ENCODE data around the gene NCAM1. TPM values are rescaled to one million over a fixed set of nuclear protein-coding genes. Genes with fewer than 3 reads are reported as not detected.
A peak's percentile ranks its signal among the peaks of the same experiment; 100 is the strongest.

The NCAM1 gene
- total and polyA plus RNA-seq, 7 donors, result 0.46 to 124 (median 64.2) TPM

- 79 to 85% methylated on average over 11 of the region's 11 CpGs for WGBS, 2 donors
- no peak overlapping the region for H3K4me3 ChIP-seq
- no peaks in the 10 kb centered on the region for H3K27me3 ChIP-seq
- peaks cover 0 to 17% (median 17%) of the 10 kb centered on the region in 4 donors for H3K4me1 ChIP-seq
- no peaks in the 10 kb centered on the region for H3K36me3 ChIP-seq
- H3K27ac ChIP-seq, result no peak overlapping the region
- intact Hi-C loops (cut with DNase I), result loop anchor here (5.0 to 10.0 kb wide), 3 partner anchors 170 to 502 kb away; partner anchors contain the start of gene NCAM1
- no peak for DNase-seq
- no peaks in the 10 kb centered on the region for H3K9me3 ChIP-seq
- TF ChIP-seq CTCF (IDR thresholded peaks at IDR 0.05), result no peak
- TF ChIP-seq EP300 (IDR thresholded peaks at IDR 0.05), result no peak
- TF ChIP-seq POLR2AphosphoS5 (IDR thresholded peaks at IDR 0.05), result no peak
- no peak for TF ChIP-seq POLR2A (IDR thresholded peaks at IDR 0.05)
These were observed 325.6 kb downstream of the NCAM1 start for GRCh38 chr11:113286509-113287497.

- no peak for DNase-seq
- no peaks in the 10 kb centered on the region for H3K9me3 ChIP-seq
- no peaks in the 10 kb centered on the region for H3K36me3 ChIP-seq
- no peaks in the 10 kb centered on the region for H3K27me3 ChIP-seq
- peaks cover 0 to 17% (median 17%) of the 10 kb centered on the region in 4 donors for H3K4me1 ChIP-seq
- H3K4me3 ChIP-seq, result no peak overlapping the region
- no peak overlapping the region for H3K27ac ChIP-seq
- WGBS, 2 donors, result 49 to 59% methylated on average over 3 of the region's 3 CpGs
- intact Hi-C loops (cut with DNase I), result loop anchor here (2.0 to 10.0 kb wide), 4 partner anchors 170 to 997 kb away; partner anchors contain the start of gene NCAM1
- TF ChIP-seq POLR2A (IDR thresholded peaks at IDR 0.05), result no peak
- TF ChIP-seq EP300 (IDR thresholded peaks at IDR 0.05), result no peak
- TF ChIP-seq POLR2AphosphoS5 (IDR thresholded peaks at IDR 0.05), result no peak
- no peak for TF ChIP-seq CTCF (IDR thresholded peaks at IDR 0.05)
These were observed 326.6 kb downstream of the NCAM1 start for GRCh38 chr11:113287801-113288200.

- no peak overlapping the region for H3K27ac ChIP-seq
- 55 to 74% methylated on average over 6 of the region's 6 CpGs for WGBS, 2 donors
- H3K4me1 ChIP-seq, result peaks cover 0 to 17% (median 17%) of the 10 kb centered on the region in 4 donors
- intact Hi-C loops (cut with DNase I), result loop anchor here (2.0 to 10.0 kb wide), 4 partner anchors 171 to 998 kb away; partner anchors contain the start of gene NCAM1
- no peaks in the 10 kb centered on the region for H3K9me3 ChIP-seq
- DNase-seq, result no peak
- H3K36me3 ChIP-seq, result no peaks in the 10 kb centered on the region
- no peaks in the 10 kb centered on the region for H3K27me3 ChIP-seq
- no peak for TF ChIP-seq POLR2A (IDR thresholded peaks at IDR 0.05)
- H3K4me3 ChIP-seq, result no peak overlapping the region
These were observed 327.2 kb downstream of the NCAM1 start for GRCh38 chr11:113288286-113288863.

- WGBS, 2 donors, result 58 to 63% methylated on average over 10 of the region's 10 CpGs
- TF ChIP-seq POLR2A (IDR thresholded peaks at IDR 0.05) (no peak), CTCF (IDR thresholded peaks at IDR 0.05) (peak; percentile 80 to 96 (median 86)), EP300 (IDR thresholded peaks at IDR 0.05) (no peak)
- peak; percentile 80 for DNase-seq
These were observed 328.4 kb downstream of the NCAM1 start for GRCh38 chr11:113289431-113290187.

More at GRCh38 chr11:113289431-113290187, 328.4 kb downstream of the NCAM1 start:
- Histone ChIP-seq H3K27ac (no peak overlapping the region), H3K36me3 (no peaks in the 10 kb centered on the region), H3K4me1 (peaks cover 0 to 17% (median 17%) of the 10 kb centered on the region in 4 donors), H3K27me3 (no peaks in the 10 kb centered on the region), H3K4me3 (no peak overlapping the region), H3K9me3 (no peaks in the 10 kb centered on the region)
- intact Hi-C loops (cut with DNase I), result loop anchor here (1.0 to 10.0 kb wide), 5 partner anchors 172 to 999 kb away; partner anchors contain the start of gene NCAM1

Data from sigmoid colon (tissue), 7 donors.